GM12878 (cell line): ENCODE results near the gene TXNDC15. TPM values are rescaled to one million over a fixed set of nuclear protein-coding genes. Genes with fewer than 3 reads are reported as not detected.

Source experiments
- CBX5 ChIP-seq: sonication (generic); IDR thresholded peaks from 2 replicates; pipeline ENCODE4 v1.6.1; 2016; ENCODE audit warnings: low read depth, moderate library complexity, mild to moderate bottlenecking, inconsistent platforms
- DPF2 ChIP-seq: fragments of 450-650 bp; IDR thresholded peaks from 2 replicates; pipeline ENCODE4 v1.6.1; 2017; ENCODE audit warnings: mild to moderate bottlenecking
- EED ChIP-seq: sonication (generic); IDR thresholded peaks from 2 replicates; pipeline ENCODE4 v1.6.1; 2016; ENCODE audit warnings: antibody characterized with exemption, low read depth
- EP300 ChIP-seq, 2 experiments: fragments of 150-350 bp in 1 of 2; IDR thresholded peaks; 2 replicates each; pipeline ENCODE4 v1.6.1; 2011 to 2012; ENCODE audit warnings: low read depth in 2 of 2, low read length in 2 of 2, borderline replicate concordance in 1 of 2, improper control_type of control experiment in 1 of 2, inconsistent platforms in 1 of 2; ENCODE audit not compliant: control insufficient read depth in 1 of 2
- ETV6 ChIP-seq, 2 experiments: fragments of 450-650 bp in 1 of 2; IDR thresholded peaks in 1 of 2; conservative IDR thresholded peaks in 1 of 2; 2 replicates each; pipeline ENCODE4 v1.6.1; 2014; ENCODE audit warnings: antibody characterized with exemption in 1 of 2, borderline replicate concordance in 1 of 2, low read depth in 1 of 2, mild to moderate bottlenecking in 1 of 2, moderate library complexity in 1 of 2
- IRF3 ChIP-seq: fragments of 450-650 bp; IDR thresholded peaks from 2 replicates; pipeline ENCODE4 v1.6.1; 2014; ENCODE audit warnings: mild to moderate bottlenecking
- IRF5 ChIP-seq: fragments of 450-650 bp; IDR thresholded peaks from 2 replicates; pipeline ENCODE4 v1.6.1; 2017; ENCODE audit warnings: borderline replicate concordance
- MLLT1 ChIP-seq: fragments of 450-650 bp; IDR thresholded peaks from 2 replicates; pipeline ENCODE4 v1.6.1; 2016; ENCODE audit warnings: mild to moderate bottlenecking
- MXI1 ChIP-seq: fragments of 150-350 bp; IDR thresholded peaks from 2 replicates; pipeline ENCODE4 v1.6.1; 2011; ENCODE audit warnings: low read depth, mild to moderate bottlenecking, inconsistent platforms, low read length, improper control_type of control experiment
- MYB ChIP-seq: fragments of 150-350 bp; IDR thresholded peaks from 2 replicates; pipeline ENCODE4 v1.6.1; 2014; ENCODE audit warnings: mild to moderate bottlenecking, low read depth, low read length, borderline replicate concordance
- NR2F1 ChIP-seq: fragments of 450-650 bp; conservative IDR thresholded peaks from 2 replicates; pipeline ENCODE4 v1.6.1; 2017; ENCODE audit warnings: mild to moderate bottlenecking
- PAX5 ChIP-seq: IDR thresholded peaks from 2 replicates; pipeline ENCODE4 v1.6.1; 2011; ENCODE audit warnings: low read depth, low read length, borderline replicate concordance
- POLR2A ChIP-seq: IDR thresholded peaks from 2 replicates; pipeline ENCODE4 v1.6.1; 2011; ENCODE audit warnings: low read depth, mild to moderate bottlenecking, low read length
- PRDM15 ChIP-seq: fragments of 450-650 bp; formaldehyde crosslinking; IDR thresholded peaks from 2 replicates; pipeline ENCODE4 v1.4.0; 2020; ENCODE audit warnings: mild to moderate bottlenecking, moderate library complexity
- polyA plus RNA-seq, 11 experiments: library from polyadenylated mRNA; depleted of rRNA in 4 of 11; unstranded in 6 of 11; stranded (reverse) in 5 of 11; fragments of >200 nt; fragmentation: Nextera tagmentation in 4 of 11; fragmentation: Illumina TruSeq in 1 of 11; extraction: Ambion mirVana in 4 of 11; extraction: Trizol in 1 of 11; gene quantifications; 1 replicate in 1 of 11; 2 replicates in 10 of 11; pipeline versions ENCODE4 v1.2.1 to v1.2.3, GENCODE V29; 2011 to 2016; ENCODE audit warnings: inconsistent platforms in 2 of 11, missing spikeins in 2 of 11, low read depth in 1 of 11
- total RNA-seq, 4 experiments: library from RNA; depleted of rRNA in 3 of 4; stranded (reverse); fragments of >200 nt in 3 of 4; fragmentation: Illumina TruSeq in 1 of 4; extraction: Trizol in 1 of 4; gene quantifications; 2 replicates each; pipeline versions ENCODE4 v1.2.1 to v1.2.3, GENCODE V29; 2013 to 2021

The TXNDC15 gene
- total and polyA plus RNA-seq, 10 of the 15 experiments (the other 5 are each of a cell fraction or from before 2014, with no cell fraction given): 8.1 to 60.6 (median 38.1) TPM

- TF ChIP-seq PRDM15 (CRISPR knock-in tag) (no peak), MYB (no peak), POLR2A (peak; percentile 95), ETV6 (conservative IDR thresholded peaks at IDR 0.05 in 1 of 2, IDR thresholded peaks at IDR 0.05 in 1 of 2; ENCODE audit: borderline replicate concordance in 1 of 2, low read depth in 1 of 2) (no peak), MLLT1 (peak; percentile 98), EED (no peak), EP300 (IDR thresholded peaks at IDR 0.05; ENCODE audit: borderline replicate concordance in 1 of 2, control insufficient read depth in 1 of 2, low read depth in 2 of 2, low read length in 2 of 2) (no peak), IRF5 (no peak), IRF3 (no peak; the same call in 1 of the 2 replicates), NR2F1 (peak; percentile 56; the same call in 1 of the 2 replicates), MXI1 (peak; percentile 62; the same call in 1 of the 2 replicates), DPF2 (peak; percentile 91), PAX5 (no peak), CBX5 (no peak)
These were observed at the start of gene TXNDC15 (continued) for GRCh38 chr5:134873987-134874830.
